Globus pallidus (tissue), 1 donor: Measurements from ENCODE around the gene TMED7.

ENCODE experiments used
- DNase-seq: peaks from one replicate; pipeline ENCODE4 v3.0.0-alpha.2; 2015; ENCODE audit warnings: low spot score

Gene TMED7

DNA sequence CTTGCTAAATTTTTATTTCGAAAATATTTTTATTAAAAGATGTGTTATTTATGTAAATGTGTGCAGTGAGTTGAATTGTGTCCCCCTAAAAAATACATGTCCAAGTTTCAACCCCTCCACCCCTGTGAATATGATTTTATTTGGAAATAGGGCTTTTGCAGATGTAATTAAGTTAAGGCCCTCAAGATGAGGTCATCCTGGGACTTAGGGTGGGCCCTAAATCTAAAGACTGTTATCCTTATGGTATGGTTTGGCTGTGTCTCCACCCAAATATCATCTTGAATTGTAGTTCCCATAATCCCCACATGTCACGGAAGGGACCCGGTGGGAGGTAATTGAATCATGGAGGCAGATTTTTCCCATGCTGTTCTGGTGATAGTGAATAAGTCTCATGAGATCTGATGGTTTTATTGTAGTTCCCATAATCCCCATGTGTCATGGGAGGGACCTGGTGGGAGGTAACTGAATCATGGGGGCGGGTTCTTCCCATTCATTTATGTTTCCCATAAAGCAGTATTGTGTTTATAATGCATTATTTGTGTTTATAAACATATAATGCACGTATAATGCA is 1.5 kb upstream of the TMED7 start:
- no peak for DNase-seq

GRCh38 chr5:115626445-115626823 is 598 bp upstream of the TMED7 start:
- DNase-seq, result no peak

- DNase-seq, result no peak
Measured at GRCh38 chr5:115624994-115625393, 842 bp downstream of the TMED7 start.

GRCh38 chr5:115623658-115624057 is 2.2 kb downstream of the TMED7 start:
- no peak for DNase-seq

DNA sequence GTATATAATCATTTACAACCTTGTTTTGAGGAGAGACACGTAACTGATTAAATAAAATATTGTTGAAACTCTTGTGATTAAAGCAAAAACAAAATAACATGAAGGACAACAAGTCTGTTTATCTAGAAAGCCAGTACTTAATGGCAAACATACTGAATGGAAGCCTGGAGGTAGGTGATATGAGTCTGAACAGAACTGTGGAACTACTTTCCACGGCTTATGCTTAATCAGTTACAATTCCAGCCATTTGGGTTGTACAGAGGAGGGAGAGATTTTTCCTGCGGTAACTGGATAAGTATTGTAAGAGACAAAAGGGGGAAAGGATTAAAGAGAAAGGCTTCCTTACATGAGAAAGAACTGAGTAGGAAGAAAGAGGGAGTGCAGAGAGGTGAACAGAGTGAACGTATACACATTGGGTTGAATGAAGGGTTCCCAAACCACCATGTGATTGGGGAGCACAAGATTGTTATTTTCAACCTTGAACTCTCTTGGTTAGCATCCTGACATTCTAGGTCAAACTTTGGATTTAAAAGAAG is 4.4 kb downstream of the TMED7 start:
- DNase-seq, result no peak

DNA sequence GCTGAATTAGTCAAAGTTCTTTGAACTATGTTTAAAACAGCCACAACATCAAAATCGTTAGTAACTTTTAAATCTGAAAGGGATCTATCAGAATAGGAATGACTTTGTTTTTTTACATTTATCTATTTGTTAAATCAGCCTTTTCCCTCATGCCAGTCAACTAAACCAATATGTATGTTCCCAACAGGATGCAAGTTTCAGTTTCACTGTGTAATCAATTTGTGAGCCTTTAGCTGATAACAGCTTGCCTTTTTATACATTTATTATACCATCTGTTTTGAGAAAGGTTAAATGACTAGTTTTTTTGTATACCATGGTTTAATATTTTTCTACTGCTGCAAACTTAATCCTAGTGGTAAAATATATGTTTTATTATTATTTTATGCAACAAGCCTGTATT is 8.9 kb downstream of the TMED7 start:
- no peak for DNase-seq

DNA sequence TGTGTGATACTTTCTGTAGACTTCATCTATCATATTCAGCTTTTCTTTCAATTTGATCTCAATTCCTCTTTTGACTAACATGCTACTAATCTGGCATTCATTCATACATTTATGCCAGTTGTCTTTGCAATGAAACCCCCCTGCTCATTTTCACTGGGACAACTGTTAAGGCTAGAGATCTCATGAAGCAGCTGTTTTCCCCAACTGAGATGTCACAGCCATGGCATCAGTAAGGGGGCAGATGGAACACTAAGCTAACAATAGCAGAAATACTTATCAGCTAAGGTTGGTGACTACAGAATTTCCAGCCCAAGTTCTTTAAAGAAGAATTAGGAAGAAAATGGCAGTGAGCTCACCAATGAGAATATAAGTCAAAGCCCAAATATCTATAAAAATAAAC is 9.4 kb downstream of the TMED7 start:
- DNase-seq, result no peak

GRCh38 chr5:115611873-115612272 is 14.0 kb downstream of the TMED7 start:
- DNase-seq, result no peak

- DNase-seq, result no peak
Measured at GRCh38 chr5:115607935-115608334, 17.9 kb downstream of the TMED7 start.

- DNase-seq, result no peak
Measured at GRCh38 chr5:115605436-115605835, 20.4 kb downstream of the TMED7 start.

DNA sequence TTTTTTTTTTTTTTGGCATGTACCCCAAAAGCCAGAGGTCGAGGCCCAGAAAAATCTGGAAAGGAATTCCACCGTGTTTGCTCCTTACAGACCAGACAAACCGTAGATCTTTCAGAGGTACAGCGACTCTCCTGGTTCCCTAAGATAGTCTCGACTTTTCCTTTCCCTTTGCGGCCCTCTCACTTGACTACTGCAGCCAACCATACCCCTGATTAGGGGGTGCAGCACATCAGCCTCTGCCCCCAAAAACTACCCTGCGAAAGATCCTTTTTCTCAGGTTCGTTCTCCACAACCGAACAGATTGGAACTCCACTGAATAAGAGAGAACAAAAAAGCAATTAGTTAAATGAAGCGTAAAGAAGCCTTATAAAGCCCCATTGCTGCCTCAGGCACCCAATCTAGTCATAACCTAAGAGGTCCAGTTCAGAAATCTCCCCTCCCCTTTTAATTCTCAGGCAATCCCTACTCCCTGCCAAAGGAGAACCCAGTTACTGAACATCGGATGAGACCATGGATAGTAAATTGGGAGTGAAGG is 23.2 kb downstream of the TMED7 start:
- DNase-seq, result no peak

- DNase-seq, result peak; percentile 72
Measured at GRCh38 chr5:115601701-115602590, 23.9 kb downstream of the TMED7 start, which contains the start of gene TICAM2. Gene TICAM2 (minus strand): TSS chr5:115602479. CDS start chr5:115581256, 21,223 bp downstream.

DNA sequence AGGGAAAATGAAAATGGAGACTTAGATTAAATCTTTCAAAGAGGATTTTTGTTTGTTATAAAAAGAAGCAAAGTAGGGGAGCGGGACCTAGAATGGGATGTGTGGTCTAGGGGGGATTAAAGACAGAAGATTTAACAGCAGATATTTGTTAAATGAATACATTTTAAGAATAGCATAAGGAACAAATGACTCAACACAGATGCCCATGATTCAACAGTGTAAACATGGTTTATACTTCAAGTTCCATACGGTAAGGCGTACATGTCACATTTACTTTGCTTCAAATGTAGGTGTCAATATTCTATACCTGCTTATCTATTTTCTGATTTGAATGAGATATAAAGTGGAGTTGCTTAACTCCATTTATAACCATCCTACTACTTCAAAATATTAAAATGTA is 25.1 kb downstream of the TMED7 start:
- DNase-seq, result no peak

DNA sequence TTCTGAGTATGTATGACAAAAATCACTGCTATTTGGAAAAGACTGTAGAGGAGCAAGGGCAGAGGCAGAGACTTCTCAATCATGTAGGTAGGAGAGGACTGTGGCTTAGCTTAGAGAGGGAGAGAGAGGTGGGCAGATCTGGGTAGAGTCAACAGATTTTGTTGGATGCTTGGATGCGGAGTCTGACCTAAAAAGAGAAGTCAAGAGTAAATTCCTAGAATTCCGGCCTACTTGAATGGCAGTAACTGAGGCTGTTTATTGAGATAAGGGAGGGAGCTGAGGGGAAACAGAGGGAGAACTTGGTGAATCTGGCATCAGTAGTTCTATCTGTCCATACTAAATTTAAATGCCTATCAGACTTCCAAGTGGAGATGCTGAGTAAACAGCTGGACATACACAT is 25.9 kb downstream of the TMED7 start:
- DNase-seq, result no peak

DNA sequence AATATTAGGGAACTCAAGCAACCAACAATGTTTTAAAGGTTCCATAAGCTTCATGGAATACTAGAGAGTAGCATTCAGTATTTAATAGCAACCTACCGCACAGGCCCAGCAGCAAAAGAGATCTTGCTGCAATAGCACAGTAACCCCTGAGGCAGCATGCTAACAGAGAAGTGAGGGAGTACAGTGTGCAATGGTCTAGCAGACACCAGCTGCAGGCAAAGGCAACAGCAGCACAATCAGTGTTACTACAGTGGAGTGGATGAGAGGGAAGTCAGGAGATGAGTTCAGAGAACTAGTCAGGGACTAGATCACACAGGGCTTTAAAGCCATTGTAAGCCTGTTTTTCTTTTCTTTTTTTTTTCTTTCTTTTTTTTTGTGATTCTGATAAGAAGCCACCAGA is 26.3 kb downstream of the TMED7 start:
- DNase-seq, result peak; percentile 53

GRCh38 chr5:115594128-115595047 is 31.4 kb downstream of the TMED7 start:
- no peak for DNase-seq

- DNase-seq, result no peak
Measured at GRCh38 chr5:115589043-115589442, 36.8 kb downstream of the TMED7 start.

GRCh38 chr5:115588640-115589039 is 37.2 kb downstream of the TMED7 start:
- no peak for DNase-seq

- DNase-seq, result no peak
Measured at GRCh38 chr5:115586525-115587146, 39.2 kb downstream of the TMED7 start.

DNA sequence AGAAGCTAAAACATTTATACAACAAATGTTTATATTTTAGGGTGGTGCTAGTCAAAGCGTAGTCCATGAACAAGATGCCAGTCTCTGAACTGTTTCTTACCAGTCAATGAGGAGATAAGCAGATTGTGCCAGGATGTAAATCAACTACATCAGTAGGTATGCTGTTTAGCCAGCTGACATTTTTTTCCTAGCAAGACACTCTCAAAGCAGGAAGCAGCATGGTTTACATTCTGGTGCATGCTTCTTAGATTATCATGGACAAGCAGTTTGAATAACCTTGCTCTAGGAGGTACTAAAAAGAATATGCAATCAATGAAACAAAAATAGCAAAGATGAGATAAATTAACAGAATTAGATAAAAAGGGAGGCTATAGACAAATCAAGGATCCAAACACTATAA is 40.6 kb downstream of the TMED7 start:
- DNase-seq, result no peak

GRCh38 chr5:115584501-115584900 is 41.3 kb downstream of the TMED7 start:
- no peak for DNase-seq

DNA sequence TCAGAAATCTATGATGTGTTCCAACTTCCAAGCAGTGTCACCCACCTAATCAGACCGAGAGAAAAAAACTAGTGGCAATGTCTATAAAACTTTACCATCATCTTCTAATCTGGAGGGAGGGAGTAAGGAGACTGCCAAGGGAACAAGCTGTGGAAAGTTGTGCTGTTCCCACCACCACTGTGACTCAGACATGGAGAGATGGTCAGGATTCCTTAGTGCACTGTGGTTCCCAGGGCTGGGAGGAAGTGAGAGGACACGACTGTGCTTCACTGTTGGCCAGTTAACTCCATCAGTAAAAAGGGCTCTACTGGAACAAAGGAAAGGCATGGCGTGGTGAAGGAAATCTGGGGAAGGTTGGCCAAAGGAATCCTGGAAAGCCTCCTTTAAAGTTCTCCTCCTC is 42.4 kb downstream of the TMED7 start:
- no peak for DNase-seq
